H54 (cell line): ENCODE results near the gene SUPT20HL1.
"Not testable (repeated sequence)": the region's sequence is repeated elsewhere in the genome, so short reads cannot be mapped to it uniquely, and the experiment has no call there.

ENCODE experiments used
- DNase-seq: peaks from one replicate; pipeline ENCODE4 v3.0.0; 2011; ENCODE audit warnings: low spot score, mixed read lengths; ENCODE audit not compliant: insufficient read length
- FAIRE-seq: peaks from 3 replicates; lab custom pipeline; 2011; peaks lifted over from hg19 to GRCh38; lab: Jason Lieb, UNC
- POLR2A ChIP-seq: IDR thresholded peaks from 2 replicates; pipeline ENCODE4 v1.6.1; 2011; ENCODE audit warnings: low read depth, mild to moderate bottlenecking, low read length

Gene SUPT20HL1

DNA sequence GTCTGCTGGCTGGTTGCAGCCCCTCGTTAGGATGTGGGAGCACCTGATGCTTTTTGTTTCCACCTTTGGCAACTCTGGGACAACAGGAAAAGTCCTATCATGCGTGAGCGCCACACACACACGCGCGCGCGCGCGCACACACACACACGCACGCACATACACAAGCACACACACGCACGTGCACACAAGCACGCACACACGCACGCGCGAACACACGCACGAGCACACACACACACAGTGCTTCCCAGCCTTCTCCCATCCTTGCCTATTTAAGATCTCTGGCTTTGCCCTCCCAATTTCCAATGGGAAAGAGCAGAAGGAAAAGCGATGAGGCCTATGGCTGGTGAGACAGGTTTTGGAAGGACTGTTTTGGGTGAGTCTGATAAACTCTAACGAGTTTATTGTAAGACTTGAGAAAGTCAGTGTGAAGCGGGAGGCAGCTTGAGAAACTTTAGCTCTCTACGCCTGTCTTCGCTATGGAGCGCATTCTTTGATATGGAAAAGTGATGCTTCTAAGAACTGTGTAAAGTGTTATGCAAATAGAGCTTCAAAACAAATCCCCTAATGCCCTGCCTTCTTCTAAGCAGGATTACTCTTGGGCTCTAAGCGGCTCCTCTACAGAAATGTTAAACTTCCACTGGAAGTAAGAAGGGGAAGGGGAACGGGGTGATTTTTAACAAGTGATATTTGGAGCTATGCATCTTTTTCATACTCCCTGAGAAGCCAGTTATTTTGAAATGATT, 11.8 kb downstream of the SUPT20HL1 start:
- FAIRE-seq (no peak), DNase-seq (no peak)
- TF ChIP-seq POLR2A = no peak

DNA sequence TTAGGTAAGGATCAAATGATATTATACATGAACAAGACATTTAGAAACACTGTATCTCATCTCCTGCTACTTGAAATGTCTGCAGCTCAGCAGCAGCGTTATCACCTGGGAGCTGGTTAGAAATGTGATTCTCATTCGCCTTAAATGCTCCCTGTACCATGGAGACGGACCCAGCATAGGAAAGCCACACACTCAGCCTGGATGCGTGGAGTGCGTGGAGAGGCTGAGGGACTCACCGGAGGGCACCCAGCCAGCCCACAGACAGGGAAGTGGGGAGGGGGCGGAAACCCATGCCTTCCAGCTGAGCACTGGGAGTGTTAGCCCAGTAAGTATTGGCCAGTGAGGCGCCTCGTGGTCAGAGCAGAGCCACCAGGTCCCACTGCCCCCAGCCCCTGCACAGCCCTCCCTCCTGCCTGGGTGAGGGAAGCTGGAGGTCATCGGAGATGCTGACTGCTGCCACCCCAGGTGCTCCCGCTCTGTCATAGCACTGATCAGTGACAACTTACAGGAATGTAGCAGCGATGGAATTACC, 15.2 kb downstream of the SUPT20HL1 start:
- TF ChIP-seq POLR2A = no peak
- DNase-seq (no peak), FAIRE-seq (no peak)

DNA sequence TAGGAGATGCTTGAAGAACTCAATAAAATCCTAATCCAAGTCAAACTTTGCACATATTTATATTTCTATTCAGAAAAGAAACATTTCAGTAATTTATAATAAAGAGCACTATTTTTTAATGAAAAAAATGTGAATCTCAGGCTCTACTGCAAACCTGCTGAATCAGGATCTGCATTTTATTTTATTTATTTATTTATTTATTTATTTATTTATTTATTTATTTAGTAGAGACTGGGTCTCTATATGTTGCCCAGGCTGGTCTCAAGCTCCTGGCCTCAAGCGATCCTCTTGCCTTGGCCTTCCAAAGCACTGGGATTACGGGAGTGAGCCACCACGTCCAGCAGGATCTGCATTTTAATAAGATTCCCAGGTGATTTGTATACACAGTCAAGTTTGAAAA, 16.0 kb downstream of the SUPT20HL1 start:
- no peak for FAIRE-seq

DNA sequence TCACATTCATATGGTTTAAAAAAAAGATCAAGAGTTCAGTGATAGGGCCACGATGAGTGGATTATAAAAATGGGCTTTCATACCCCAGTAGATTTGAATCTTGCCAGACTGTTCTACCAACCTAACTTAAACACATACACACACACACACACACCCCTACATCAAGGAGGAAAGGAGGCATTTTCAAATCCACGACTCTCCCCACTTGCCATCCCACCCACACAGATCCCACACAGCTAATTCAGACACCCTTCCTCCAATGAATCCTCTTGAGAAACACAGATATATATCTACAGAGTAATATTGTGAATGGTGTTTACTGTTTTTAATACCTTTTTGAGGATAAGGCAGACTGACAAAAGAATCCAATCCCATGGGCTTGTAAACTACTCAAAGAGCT, 16.8 kb downstream of the SUPT20HL1 start:
- FAIRE-seq = no peak
- TF ChIP-seq POLR2A = no peak
- DNase-seq = no peak

More for the DNA sequence above, 16.0 kb downstream of the SUPT20HL1 start:
- no peak for DNase-seq
- no peak for TF ChIP-seq POLR2A

DNA sequence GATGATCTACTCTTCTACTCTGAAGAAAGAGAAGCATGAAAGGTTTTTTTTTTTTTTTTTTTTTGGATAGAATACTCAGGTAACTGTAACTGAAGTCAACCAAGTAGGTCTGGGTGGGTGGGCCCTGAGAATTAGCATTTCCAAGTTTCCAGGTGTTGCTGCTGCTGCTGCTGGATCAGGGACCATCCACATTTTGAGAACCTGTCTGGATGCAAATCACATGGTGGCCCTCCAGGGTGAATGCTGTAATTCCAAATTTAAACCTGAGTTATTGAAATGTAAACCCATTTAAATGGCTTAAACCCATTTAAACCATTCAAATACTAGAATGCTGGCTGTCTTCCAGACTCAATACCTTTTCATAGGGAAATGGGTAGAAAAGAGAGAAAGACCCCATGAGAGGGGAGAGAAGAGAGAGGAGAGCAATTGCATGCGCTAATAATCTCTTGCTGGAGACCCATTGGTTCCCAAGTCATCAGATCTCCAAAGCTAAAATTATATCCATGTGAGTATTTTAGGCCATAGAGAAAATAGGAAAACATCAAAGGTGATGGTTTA, 17.6 kb downstream of the SUPT20HL1 start:
- DNase-seq (no peak), FAIRE-seq (no peak)
- no peak for TF ChIP-seq POLR2A

DNA sequence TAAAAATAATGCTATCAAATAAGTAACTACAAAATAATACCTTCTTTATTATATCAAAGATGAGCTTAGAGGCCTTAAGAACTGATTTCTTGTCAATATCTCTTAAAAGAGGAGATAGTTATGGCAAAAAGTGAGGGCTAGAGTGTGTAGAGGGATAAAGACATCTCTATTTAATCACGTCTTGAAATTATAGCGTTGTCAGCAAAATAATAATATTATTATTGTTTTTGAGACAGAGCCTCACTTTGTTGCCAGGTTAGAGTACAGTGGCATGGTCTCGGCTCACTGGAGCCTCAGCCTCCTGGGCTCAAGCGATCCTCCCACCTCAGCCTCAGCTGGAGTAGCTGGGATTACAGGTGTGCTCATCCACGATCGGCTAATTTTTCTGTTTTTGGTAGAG, 18.3 kb downstream of the SUPT20HL1 start:
- no peak for TF ChIP-seq POLR2A
- DNase-seq (no peak), FAIRE-seq (no peak)

DNA sequence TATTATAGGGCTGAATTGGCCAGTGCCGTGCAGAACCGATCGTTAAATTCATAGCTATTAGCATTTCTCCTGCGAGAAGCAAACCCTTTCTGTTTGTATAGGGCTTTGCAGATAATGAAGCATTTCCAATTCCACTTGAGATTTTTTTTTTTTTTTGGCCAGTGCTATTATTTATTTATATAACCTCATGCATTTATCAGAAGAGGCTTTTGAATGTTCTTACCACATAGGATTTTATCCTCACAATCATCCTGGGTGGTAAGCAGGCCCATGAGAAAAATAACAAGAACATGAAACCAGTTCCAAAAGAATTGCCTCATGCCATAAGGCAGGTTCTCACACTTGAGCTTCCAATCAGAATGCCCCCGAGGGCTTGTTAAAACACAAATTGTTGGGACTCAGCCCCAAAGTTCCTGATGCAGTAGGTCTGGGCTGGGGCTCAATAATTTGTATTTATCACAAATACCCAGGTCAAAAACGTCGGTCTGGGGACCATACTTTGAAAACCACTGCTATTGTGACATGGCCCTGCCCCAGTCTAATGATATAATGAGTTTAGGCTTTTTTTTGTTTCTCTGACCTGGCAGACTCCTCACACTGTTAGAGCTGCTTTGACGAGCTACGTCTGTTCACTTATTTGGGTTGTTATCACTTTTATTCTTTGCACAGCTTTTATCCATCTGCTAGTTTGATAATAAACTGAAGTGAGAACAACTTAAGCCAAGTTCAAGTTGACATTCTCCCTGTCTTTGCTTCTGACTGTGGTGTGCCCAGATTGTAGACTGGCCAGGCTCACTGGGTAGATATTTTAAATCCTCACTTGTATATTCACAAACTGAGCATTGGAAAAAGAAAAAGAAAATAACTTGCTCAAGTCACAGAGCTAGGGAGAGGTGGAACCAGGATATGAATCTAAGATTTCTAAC, 20.1 kb downstream of the SUPT20HL1 start:
- TF ChIP-seq POLR2A = no peak
- no peak for DNase-seq
- no peak for FAIRE-seq

DNA sequence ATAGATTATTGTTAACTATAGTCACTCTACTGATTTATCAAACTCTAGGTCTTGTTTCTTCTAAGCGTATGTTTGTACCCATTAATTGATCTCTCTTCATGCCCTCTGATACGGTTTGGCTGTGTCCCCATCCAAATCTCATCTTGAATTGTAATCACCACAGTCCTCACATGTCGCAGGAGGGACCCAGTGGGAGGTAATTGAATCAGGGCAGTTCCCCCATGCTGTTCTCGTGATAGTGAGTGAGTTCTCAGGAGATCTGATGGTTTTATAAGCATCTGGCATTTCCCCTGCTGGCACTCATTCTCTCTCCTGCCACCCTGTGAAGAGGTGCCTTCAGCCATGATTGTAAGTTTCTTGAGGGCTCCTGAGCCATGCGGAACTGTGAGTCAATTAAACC, 21.9 kb downstream of the SUPT20HL1 start:
- not testable (repeated sequence) for DNase-seq, FAIRE-seq

DNA sequence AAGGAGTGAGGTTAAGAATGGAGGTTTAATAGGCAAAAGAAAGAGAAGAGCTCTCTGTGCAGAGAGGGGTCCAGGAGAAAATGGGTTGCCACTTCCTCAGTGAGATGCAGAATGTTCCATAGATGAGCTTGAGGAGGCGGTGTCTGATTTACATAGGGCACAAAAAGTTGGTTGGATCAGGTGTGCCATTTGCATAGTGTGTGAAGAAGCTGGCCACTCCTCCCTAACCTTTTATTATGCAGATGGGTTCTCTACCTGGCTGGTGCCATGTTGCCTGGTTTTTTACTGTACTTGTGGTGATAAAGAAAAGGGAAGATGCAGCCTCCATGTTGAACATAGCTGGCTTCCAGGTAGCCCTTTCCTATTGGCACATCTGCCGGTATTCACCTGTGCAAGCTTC, 27.3 kb downstream of the SUPT20HL1 start:
- no peak for TF ChIP-seq POLR2A
- DNase-seq (no peak), FAIRE-seq (no peak)

DNA sequence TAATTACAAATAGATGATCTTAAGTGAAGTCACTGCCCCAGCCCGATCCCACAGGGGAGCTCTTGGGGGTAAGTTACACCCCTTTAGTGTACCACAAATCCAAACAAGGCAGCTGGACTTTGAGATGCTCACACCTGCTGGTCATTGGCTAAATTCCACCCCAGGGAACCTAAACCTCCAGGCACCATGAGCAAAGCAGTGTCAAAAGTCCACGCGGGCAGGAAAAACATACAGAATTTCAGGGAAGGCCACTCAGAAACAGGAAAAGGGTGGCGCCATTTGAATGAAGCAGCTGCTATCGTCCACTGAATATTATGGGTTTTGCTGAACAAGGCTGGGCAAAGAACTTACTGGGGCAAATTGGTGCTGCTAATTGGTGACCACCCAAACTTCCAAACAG, 30.9 kb downstream of the SUPT20HL1 start:
- FAIRE-seq (no peak), DNase-seq (no peak)
- TF ChIP-seq POLR2A = no peak

DNA sequence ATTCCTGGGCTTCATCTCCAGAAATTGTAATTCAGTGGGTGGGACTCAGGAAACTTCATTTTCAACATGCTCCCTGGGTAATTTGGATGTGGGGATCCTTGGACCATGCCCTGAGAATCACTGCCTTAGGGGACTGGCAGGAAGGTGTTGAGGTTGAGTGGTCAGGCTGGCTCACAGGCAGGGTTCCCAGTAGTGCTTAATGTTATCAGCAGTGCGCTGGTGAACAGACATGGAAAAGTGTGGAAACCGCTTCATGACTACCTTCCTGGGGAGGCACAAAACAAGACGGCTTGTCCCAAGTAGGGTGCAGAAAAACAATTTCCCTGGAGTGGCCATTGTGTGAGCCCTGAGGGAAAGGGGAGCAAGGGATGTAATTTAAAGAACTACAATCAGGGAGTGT, 31.4 kb downstream of the SUPT20HL1 start:
- no peak for DNase-seq
- no peak for FAIRE-seq
- TF ChIP-seq POLR2A = no peak

DNA sequence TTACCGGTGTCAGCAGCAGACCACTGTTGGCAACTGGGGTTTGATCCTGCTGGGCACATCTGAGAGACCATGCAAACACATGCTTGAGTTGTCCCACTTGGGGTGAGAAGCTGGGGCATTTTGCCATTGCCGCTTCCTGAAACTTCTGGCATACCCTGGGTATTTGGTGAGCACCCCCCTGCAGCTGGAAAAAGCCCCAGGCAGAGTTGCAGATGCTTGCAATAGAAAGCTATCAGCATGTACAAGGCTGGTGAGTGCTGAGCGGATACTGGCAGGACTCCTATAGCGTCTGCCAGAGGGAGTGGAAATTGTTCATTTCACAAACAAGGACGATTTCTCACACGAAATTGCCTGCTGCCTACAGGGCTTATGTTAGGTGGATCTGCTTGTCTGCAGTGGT, 32.3 kb downstream of the SUPT20HL1 start:
- no peak for FAIRE-seq
- no peak for DNase-seq
- no peak for TF ChIP-seq POLR2A

DNA sequence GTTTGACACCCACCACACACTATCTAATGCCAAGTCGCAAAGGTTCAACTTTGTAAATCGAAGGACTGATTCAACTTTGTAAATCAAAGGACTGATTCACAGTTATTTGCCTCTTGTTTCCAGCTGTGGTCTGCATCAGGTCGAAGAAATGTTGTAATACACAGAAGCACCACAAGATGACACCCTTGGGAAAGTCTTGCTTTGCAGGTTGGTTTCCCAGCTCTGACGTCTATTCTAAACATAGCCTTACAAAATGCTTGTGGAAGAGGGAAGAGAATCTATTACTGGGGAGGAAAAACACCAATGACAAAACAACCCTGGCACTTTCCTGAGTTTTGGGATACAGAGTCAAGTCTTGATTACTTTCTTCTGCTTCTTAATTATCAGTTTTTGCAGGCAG, 35.3 kb downstream of the SUPT20HL1 start:
- no peak for TF ChIP-seq POLR2A
- DNase-seq (no peak), FAIRE-seq (no peak)
